HPDE6-E6E7 (cell line): ENCODE data around the gene SGO2.
A peak's percentile ranks its signal among the peaks of the same experiment; 100 is the strongest.

Experiments used
- DNase-seq: peaks from one replicate; pipeline ENCODE4 v3.0.0; 2011; ENCODE audit warnings: missing footprints; ENCODE audit errors: extremely low spot score

Gene SGO2, protein sequence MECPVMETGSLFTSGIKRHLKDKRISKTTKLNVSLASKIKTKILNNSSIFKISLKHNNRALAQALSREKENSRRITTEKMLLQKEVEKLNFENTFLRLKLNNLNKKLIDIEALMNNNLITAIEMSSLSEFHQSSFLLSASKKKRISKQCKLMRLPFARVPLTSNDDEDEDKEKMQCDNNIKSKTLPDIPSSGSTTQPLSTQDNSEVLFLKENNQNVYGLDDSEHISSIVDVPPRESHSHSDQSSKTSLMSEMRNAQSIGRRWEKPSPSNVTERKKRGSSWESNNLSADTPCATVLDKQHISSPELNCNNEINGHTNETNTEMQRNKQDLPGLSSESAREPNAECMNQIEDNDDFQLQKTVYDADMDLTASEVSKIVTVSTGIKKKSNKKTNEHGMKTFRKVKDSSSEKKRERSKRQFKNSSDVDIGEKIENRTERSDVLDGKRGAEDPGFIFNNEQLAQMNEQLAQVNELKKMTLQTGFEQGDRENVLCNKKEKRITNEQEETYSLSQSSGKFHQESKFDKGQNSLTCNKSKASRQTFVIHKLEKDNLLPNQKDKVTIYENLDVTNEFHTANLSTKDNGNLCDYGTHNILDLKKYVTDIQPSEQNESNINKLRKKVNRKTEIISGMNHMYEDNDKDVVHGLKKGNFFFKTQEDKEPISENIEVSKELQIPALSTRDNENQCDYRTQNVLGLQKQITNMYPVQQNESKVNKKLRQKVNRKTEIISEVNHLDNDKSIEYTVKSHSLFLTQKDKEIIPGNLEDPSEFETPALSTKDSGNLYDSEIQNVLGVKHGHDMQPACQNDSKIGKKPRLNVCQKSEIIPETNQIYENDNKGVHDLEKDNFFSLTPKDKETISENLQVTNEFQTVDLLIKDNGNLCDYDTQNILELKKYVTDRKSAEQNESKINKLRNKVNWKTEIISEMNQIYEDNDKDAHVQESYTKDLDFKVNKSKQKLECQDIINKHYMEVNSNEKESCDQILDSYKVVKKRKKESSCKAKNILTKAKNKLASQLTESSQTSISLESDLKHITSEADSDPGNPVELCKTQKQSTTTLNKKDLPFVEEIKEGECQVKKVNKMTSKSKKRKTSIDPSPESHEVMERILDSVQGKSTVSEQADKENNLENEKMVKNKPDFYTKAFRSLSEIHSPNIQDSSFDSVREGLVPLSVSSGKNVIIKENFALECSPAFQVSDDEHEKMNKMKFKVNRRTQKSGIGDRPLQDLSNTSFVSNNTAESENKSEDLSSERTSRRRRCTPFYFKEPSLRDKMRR

DNA sequence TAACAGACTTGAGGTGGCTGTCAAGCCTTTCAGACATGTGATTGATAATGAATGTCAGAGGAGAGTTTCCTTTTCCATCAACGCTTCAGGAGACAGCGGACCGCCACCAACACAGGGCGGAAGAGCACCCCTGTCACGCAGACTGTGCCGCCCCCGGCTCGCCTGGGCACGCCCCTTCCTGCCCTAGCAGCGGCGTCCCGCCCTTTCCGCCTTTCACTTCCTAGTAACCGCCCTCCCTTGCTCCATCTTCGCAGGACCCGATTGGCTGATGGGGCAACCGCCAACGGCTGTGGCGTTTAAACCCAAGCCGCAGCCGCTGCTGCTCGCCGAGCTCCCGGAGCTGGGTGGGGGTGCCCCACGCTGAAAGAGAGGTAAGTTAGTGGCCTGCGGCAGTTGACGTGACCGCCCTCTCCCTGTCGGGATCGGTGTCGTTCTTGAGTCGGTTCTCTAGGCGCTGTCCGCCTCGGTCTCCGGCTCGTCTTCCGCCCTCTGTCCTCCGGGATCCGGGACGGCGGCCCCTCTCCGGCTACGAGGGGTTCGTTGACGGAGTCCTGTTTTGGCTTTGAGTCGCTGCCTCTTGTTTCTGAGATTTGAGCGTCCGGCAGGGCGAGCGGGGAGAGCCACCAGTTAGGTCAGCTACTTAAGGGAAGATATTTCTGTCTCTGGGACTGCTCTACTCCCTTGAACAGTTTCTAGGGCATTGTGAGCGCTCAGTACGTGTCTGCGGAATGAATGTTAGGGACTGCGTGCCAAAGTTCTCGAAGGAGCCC, at the start of gene SGO2:
TSS of gene SGO2 (plus strand) at position 326 of the 770 bp plus-strand sequence. CDS start 6,769 bp downstream, outside the sequence.
- DNase-seq = peak; percentile 94

- no peak for DNase-seq
Measured at GRCh38 chr2:200476836-200477235, 49.2 kb upstream of the SGO2 start.

- no peak for DNase-seq
Measured at GRCh38 chr2:200477667-200478131, 48.3 kb upstream of the SGO2 start.

- no peak for DNase-seq
Measured at GRCh38 chr2:200479692-200480265, 46.2 kb upstream of the SGO2 start.

- DNase-seq = no peak
Measured at GRCh38 chr2:200482194-200482593, 43.8 kb upstream of the SGO2 start.

DNA sequence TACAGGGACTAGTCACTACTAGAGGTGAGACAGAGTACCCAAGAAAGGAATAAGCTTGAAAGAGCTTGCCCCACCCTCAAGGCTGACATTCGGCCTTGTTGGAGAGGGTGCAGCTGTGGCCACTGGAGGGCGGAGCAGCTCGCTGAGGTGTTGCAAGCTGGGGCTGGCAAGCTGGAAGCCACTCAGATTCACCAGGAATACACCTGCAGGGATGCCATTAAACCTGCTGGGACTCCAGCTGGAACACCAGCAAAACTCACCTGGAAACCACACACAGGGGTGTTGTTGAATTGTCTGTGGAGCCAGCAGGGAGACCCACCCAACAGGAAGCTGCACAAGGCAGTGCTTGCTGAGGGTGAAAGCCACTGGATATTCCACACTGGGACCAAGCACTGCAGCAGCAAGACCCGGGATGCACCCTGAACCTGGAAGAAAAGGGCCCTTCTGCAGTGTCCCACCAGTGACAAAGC, 42.2 kb upstream of the SGO2 start:
- DNase-seq = peak; percentile 60

DNA sequence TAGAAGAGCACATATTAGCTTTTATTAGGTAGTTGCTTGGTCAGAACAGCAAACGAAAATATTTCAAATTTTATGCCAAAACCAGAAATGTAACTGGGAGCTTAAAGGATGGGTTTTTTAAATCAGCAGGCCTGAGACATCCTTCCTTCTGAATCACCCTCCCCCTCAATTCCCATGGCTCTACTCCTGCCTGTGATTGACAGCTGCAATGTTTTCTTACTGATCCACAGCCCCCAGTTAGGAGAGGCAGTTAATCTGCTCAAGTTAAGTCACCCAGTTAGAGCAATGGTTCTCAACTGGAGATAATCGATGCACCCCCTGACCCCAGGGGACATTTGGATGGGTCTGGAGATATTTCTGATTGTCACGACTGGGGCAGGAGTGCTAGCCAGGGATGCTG, 41.1 kb upstream of the SGO2 start:
- DNase-seq = no peak

GRCh38 chr2:200486529-200486928, 39.5 kb upstream of the SGO2 start:
- no peak for DNase-seq

DNA sequence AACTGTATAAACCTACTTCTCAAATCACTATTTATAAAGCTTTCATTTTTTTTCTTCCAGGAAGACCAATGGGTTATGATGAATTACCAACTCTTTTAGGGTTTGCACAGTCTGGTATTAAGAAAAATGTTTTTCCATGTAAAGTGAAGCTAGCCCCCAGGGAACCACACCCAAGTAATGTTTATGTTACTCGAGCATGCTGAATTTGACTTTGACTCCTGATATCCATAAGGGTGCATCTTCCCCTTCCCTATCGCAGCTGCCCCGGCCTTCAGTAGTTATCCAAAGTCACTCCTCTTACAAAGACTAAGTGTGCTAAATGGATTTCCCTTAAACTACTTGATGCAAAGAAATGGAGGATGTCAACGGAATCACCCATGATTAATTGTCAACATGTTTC, 37.8 kb upstream of the SGO2 start:
- DNase-seq = no peak

DNA sequence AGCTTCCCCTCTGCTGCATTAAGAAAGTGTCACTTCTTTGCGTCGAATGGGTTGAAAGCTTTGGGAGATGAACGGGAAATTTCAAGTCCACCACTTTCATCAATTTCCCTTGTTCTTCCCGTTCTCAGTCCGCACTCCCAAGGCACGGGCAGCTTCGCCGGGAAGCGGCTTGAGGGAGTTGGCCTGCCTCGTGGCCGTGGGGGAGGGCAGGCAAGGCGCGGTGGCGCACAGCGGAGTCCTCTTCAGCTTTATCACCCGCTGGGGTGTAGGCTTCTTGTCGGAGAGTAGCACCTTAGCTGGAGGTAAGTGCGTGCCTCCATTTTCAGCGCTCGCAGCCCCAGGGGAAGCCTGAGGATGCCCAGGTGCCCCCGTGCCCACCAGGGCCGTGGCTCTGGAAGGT, 36.0 kb upstream of the SGO2 start:
- no peak for DNase-seq

DNA sequence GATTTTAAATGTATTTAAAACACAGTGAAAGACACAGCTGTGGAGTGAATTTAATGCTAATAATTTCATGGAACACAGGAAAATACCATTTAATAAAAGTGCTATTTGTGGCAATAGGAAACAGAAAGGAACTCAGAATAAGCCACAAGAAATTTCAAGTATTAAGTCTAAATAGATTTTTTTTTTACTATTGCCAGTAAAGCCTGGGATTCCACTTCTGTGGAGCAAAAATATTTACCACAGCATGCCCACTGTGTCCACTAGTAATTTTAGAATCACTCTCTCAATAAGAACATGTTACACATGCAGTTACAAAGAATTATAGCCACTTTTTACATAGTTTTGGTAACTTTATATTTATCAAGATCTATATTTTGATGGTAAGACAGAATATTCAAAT, 33.4 kb upstream of the SGO2 start:
- no peak for DNase-seq

- DNase-seq = no peak
Measured at GRCh38 chr2:200494048-200494447, 32.0 kb upstream of the SGO2 start.

GRCh38 chr2:200496696-200497095, 29.3 kb upstream of the SGO2 start:
- DNase-seq = no peak

GRCh38 chr2:200498402-200499162, 27.4 kb upstream of the SGO2 start:
- no peak for DNase-seq

DNA sequence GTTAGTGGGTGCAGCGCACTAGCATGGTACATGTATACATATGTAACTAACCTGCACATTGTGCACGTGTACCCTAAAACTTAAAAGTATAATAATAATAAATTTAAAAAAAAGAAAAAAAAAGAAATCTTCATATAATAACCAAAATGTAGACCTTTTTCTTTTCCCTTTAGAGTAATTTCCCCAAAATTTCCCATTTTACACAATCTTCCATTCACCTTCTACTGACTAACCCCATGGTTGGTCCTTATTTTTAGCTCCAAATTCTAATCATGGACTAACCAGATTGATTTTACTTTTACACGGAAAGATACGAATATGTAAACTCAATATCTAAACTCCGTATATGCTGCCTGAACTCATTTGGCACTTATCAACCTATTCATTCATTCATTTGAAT, 23.8 kb upstream of the SGO2 start:
- no peak for DNase-seq

DNA sequence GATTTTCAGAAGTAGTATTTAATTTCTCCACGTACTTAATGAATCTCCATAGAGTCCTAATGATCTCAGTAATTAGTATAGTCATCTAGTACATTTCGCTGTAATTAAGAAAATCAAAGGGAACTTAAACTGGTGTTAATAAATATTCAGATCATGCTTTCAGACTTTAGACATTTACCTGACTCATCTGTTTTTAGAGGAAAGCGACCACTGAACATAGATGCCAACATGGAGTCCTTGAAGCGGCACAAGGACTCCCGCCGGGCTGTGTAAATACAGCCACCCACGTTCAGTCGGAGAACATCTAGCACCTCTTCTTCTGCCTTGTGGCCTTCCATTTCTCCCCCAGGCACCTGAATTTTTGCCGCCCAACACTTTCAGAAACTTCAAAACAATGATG, 19.3 kb upstream of the SGO2 start:
- DNase-seq = no peak

- no peak for DNase-seq
Measured at GRCh38 chr2:200507179-200507578, 18.8 kb upstream of the SGO2 start.

DNA sequence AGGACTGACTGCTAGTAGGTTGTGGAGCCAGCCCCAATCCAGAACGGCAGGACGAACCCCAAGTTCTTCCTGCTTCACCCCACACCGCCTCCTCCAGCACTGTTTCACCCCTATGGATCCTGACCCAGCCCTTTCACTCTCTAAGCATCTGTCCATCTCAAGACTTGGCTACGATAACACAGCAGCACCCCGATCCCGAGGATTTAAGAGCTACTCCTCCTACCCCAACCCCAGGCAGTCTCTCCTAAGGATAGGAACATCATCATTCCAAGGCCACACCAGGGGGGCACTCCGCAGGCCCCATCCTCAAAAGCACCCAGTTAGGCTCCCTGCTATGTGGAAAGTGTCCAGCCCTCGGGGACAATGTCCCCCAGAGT, 16.8 kb upstream of the SGO2 start:
- peak; percentile 25 for DNase-seq

GRCh38 chr2:200509612-200510433, 16.2 kb upstream of the SGO2 start, which contains the start of gene KCTD18:
Gene KCTD18, minus strand, starts transcription at chr2:200510068. Its CDS starts 3,052 bp downstream, at chr2:200507016.
- DNase-seq = peak; percentile 80
